GM12865 (cell line): ENCODE results near the gene DNAJC12.
"Not testable (repeated sequence)": the region's sequence is repeated elsewhere in the genome, so short reads cannot be mapped to it uniquely, and the experiment has no call there.

Experiments used
- DNase-seq: peaks from one replicate; pipeline ENCODE4 v3.0.0; 2010; ENCODE audit warnings: low read depth
- H3K4me3 ChIP-seq: 2 replicates; pipeline ENCODE4 v1.5.1; 2011; ENCODE audit warnings: mild to moderate bottlenecking, low read depth, low read length, control low read depth
- TF ChIP-seq, protein P1 (sequence below): IDR thresholded peaks from 2 replicates; pipeline ENCODE4 v1.5.1; 2011; ENCODE audit warnings: low read length, control low read depth, low read depth, inconsistent platforms; ENCODE audit not compliant: insufficient read depth; ENCODE audit errors: missing control alignments

The DNAJC12 gene

DNA sequence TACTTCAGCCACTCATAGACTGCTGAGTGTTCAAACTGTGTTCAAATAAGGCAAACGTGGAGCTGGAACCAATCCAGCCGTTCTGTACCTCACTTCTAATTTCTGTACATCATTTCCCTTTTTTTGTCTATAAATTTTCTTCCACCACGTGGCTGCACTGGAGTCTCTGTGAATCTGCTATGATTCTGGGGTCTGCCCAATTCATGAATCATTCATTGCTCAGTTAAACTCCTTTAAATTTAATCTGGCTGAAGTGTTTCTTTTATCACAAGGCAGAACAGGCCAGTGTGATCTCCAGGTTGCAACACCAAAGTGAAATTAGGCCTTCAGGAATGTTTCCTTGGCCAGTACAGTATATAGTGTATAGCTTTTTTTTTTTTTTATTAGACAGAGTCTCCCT is 53.5 kb downstream of the DNAJC12 start:
- TF ChIP-seq, protein P1, sequence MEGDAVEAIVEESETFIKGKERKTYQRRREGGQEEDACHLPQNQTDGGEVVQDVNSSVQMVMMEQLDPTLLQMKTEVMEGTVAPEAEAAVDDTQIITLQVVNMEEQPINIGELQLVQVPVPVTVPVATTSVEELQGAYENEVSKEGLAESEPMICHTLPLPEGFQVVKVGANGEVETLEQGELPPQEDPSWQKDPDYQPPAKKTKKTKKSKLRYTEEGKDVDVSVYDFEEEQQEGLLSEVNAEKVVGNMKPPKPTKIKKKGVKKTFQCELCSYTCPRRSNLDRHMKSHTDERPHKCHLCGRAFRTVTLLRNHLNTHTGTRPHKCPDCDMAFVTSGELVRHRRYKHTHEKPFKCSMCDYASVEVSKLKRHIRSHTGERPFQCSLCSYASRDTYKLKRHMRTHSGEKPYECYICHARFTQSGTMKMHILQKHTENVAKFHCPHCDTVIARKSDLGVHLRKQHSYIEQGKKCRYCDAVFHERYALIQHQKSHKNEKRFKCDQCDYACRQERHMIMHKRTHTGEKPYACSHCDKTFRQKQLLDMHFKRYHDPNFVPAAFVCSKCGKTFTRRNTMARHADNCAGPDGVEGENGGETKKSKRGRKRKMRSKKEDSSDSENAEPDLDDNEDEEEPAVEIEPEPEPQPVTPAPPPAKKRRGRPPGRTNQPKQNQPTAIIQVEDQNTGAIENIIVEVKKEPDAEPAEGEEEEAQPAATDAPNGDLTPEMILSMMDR: no peak
- no peak for DNase-seq
- no peak overlapping the region for H3K4me3 ChIP-seq

DNA sequence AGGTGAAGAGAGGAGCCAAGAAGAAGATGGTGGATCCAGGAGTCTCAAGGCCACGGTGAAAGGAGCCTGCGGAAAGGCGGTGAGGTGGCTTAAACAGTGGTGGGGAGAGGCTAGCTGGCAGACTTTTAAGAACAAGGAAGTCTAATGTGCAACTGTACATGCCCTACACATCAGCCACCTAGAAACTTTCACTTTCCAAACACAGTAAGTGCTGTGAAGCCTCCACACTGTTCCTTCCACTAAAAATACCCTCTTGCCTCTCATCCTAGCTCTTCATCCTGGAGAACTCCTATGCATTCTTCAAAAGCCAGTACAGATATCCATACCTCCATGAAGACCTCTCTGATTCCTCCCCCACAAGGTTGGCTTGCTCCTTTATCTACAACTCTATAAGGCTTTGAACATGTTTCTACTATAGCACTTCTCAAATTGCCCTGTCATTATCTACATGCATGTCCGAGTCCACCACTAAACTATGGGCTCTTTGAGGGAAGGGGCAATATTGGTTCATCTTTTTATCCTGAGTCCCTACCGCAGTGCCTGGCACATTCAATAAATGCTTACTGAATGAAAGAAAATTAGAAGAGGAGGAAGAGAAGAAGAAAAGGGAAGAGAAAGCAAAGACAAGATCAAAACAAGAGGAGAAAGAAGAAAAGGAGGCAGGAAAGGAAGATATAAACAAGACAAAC is 54.2 kb downstream of the DNAJC12 start:
- H3K4me3 ChIP-seq: no peak overlapping the region; the same call in 1 of the 2 replicates
- TF ChIP-seq, protein P1: no peak
- DNase-seq: peak; percentile 58

DNA sequence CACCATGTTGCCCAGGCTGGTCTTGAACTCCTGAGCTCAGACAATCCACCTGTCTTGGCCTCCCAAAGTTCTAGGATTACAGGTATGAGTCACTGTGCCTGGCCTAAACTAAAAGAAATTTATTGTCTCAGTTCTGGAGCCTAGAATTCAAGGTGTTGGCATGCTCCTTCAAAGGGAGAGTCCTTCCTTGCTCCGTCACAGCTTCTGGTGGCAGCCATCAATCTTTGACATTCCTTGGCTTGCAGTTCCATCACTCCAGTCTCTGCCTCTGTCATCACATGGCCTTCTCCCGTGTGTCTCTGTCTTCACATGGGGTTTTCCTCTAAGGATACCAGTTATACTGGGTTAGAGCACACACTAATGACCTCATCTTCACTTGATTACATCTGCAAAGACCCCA is 55.5 kb downstream of the DNAJC12 start:
- TF ChIP-seq, protein P1: no peak
- no peak overlapping the region for H3K4me3 ChIP-seq
- no peak for DNase-seq

DNA sequence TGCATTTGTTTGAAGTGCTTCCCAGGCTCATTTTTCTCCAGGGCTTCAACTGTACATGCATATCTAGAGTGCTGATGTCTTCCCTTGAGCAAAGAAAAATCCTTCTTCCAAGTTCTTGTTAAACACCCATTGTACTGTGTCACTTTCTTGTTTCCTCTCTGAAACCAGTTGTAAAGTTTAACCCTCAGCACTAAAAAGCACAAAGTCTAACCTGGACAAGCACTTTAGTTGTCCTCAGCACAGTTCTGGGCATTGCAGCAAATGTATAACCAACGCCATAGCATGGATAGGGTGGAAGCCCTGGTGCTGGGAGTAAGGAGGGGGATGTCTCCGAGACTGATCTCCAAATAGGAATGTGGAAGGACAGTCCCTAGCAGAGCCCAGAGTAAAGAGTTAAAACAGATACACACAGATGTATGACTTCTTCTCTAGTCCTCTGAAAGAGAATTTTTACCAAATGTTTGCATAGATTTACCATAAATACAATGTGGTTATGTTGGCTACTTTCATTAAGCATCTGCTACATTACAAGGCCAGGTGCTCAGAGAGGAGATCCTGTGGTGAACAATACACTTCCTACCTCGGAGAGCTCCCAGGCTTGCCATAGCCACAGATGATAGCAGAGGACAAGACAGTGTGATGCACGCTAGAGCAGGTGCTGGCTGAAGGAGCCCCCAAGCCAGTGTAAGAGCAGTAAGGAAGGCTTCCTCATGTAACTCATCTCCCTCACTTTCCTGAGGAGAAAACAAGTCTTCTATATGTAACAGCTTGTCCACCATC is 57.0 kb downstream of the DNAJC12 start:
- no peak overlapping the region for H3K4me3 ChIP-seq
- TF ChIP-seq, protein P1: no peak
- peak; percentile 82 for DNase-seq

DNA sequence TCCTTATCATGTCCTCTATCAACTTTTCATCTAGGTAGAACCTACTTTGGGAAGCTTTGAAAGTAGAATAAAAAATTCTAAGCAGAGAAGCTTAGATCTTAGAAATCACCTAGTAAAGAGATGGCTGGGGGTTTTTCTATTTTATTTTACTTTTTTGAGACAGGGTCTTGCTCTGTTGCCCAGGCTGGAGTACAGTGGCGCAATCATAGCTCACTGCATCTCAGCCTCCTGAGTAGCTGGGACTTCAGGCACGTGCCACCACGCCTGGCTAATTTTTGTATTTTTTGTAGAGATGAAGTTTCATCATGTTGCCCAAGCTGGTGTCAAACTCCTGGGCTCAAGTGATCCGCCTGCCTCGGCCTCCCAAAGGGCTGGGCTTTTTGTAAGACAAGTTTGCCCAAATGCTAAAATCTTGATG is 57.8 kb downstream of the DNAJC12 start:
- not testable (repeated sequence) for DNase-seq, H3K4me3 ChIP-seq

DNA sequence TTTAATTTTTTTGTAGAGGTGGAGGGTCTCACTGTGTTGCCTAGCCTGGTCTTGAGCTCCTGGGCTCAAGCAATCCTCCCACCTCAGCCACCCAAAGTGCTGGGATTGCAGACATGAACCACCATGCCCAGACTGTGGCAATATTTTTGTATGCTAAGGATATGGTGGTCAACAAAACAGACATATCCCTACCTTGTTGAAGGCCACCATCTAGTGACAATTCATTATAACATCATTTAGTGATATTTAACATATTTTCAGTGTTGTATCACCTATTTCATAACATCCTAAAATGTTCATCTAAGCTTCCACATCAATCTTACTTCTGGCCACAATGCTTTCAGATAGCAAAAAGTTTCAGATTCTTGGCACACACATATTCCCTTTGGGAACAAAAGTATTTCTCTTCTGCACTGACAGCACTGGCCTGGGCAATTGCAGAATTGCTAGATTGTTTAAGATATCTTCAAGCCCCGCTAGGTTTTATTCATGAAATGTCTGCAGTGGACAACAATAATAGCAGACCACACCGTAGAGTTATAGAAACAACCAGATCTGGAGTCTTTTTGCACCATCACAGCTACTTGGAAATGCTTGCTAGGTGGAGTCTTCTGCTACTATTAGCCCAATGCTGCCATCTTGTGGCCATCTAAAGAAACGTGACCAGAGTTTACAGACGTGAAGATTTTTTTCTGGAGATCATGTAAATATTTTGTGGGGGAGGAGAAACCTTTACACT is 58.4 kb downstream of the DNAJC12 start:
- TF ChIP-seq, protein P1: peak; percentile 72
- DNase-seq: peak; percentile 91
- no peak overlapping the region for H3K4me3 ChIP-seq

DNA sequence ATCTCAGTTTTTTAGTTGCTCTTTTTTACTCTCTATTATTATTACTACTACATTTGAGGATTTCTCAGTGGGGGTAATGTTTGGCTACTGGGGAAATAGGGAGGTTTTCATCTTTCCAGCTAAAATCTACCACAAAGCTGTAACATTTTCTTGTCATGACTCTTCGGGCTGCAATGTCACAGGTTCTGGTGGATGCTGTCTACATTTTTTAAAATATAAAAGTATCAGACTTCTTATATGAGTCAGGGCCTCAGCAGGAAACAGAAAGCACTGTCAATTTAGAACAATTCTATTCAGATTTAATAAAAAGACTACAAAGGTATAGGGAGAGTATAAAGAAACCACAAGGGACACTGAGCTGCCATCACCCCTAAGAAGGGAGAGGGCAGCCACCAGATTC is 61.6 kb downstream of the DNAJC12 start:
- TF ChIP-seq, protein P1: no peak
- H3K4me3 ChIP-seq: no peak overlapping the region

More for the DNA sequence above, 61.6 kb downstream of the DNAJC12 start:
- DNase-seq: no peak
